ENCODE measurements around the gene ALG12. TPM values are rescaled to one million over a fixed set of nuclear protein-coding genes. Genes with fewer than 3 reads are reported as not detected.

Gene ALG12
- total and polyA plus RNA-seq, 2 of the 13 experiments (the other 11 are each of a cell fraction or from before 2014, with no cell fraction given) = 7.8 to 15.8 TPM

DNA sequence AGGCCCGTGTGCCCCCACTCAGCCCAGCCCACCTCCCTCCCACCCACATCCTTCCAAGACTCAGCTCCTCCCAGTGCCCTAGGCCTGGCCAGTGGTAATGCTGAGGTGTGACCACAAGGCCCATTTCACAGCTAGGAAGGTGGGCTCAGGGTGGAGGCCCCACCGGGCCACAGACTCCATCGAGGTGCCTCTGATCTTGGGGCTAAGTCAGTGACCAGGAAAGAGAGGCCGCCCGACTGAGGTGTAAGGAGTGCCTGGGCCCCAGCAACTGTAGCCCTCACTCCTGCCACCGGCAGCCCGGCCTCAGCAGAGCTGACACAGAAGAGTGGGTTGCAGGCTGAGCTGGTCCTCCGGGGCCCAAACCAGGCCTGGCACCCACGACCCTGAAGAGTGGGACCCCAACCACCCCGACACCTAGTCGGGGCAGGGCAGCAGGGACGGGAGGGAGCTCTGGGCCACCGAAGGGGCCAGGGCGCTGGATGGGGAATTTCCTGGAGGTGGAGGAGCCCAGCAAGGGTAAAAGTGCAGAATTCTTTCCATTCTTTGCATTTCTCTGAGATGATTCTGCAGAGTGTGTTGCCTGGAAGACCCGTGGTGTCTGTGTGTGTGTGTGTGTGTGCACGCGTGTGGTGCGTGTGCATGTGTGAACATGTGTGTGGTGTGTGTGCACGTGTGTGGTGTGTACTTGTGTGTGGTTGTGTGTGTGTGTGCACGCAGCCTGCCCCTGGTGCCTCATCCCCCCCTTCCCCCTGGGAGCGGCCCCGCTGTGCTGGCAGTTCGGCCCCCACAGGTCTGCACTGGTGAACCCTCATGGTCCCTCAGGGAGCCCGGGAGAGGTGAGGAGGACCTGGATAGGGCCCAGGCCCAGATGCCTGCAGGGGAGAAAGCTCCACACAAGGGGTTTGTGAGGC, 34.0 kb upstream of the ALG12 start (continued):
- TF ChIP-seq, protein P1, sequence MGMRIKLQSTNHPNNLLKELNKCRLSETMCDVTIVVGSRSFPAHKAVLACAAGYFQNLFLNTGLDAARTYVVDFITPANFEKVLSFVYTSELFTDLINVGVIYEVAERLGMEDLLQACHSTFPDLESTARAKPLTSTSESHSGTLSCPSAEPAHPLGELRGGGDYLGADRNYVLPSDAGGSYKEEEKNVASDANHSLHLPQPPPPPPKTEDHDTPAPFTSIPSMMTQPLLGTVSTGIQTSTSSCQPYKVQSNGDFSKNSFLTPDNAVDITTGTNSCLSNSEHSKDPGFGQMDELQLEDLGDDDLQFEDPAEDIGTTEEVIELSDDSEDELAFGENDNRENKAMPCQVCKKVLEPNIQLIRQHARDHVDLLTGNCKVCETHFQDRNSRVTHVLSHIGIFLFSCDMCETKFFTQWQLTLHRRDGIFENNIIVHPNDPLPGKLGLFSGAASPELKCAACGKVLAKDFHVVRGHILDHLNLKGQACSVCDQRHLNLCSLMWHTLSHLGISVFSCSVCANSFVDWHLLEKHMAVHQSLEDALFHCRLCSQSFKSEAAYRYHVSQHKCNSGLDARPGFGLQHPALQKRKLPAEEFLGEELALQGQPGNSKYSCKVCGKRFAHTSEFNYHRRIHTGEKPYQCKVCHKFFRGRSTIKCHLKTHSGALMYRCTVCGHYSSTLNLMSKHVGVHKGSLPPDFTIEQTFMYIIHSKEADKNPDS (CRISPR knock-in tag; IDR thresholded peaks at IDR 0.05) = 0 out of 2 replicates have a peak, but pooled peaks have one; percentile 44
- TF ChIP-seq HNRNPL (IDR thresholded peaks at IDR 0.05; ENCODE audit: low read depth, low read length) (no peak), PAX8 (CRISPR knock-in tag; IDR thresholded peaks at IDR 0.05; ENCODE audit: borderline replicate concordance) (no peak), ZFP36 (IDR thresholded peaks at IDR 0.05; ENCODE audit: borderline replicate concordance, low read depth, low read length, partially characterized antibody) (no peak), GABPA (IDR thresholded peaks at IDR 0.05; ENCODE audit: low read depth, low read length) (no peak), GABPA (CRISPR knock-in tag; IDR thresholded peaks at IDR 0.05; ENCODE audit: low read depth) (no peak), ZNF616 (CRISPR knock-in tag; IDR thresholded peaks at IDR 0.05; ENCODE audit: low read depth) (no peak), TAF15 (IDR thresholded peaks at IDR 0.05; ENCODE audit: low read depth, low read length, poor library complexity, severe bottlenecking) (no peak), TBX3 (IDR thresholded peaks at IDR 0.05; ENCODE audit: borderline replicate concordance) (peak; percentile 79; the same call in 1 of the 2 replicates), ZNF557 (CRISPR knock-in tag; IDR thresholded peaks at IDR 0.05) (no peak), ZBTB1 (CRISPR knock-in tag; IDR thresholded peaks at IDR 0.05; ENCODE audit: borderline replicate concordance) (no peak), MTF2 (CRISPR knock-in tag; IDR thresholded peaks at IDR 0.05; ENCODE audit: borderline replicate concordance) (no peak), ZNF446 (CRISPR knock-in tag; IDR thresholded peaks at IDR 0.05) (no peak)
- TF ChIP-seq, protein P2, sequence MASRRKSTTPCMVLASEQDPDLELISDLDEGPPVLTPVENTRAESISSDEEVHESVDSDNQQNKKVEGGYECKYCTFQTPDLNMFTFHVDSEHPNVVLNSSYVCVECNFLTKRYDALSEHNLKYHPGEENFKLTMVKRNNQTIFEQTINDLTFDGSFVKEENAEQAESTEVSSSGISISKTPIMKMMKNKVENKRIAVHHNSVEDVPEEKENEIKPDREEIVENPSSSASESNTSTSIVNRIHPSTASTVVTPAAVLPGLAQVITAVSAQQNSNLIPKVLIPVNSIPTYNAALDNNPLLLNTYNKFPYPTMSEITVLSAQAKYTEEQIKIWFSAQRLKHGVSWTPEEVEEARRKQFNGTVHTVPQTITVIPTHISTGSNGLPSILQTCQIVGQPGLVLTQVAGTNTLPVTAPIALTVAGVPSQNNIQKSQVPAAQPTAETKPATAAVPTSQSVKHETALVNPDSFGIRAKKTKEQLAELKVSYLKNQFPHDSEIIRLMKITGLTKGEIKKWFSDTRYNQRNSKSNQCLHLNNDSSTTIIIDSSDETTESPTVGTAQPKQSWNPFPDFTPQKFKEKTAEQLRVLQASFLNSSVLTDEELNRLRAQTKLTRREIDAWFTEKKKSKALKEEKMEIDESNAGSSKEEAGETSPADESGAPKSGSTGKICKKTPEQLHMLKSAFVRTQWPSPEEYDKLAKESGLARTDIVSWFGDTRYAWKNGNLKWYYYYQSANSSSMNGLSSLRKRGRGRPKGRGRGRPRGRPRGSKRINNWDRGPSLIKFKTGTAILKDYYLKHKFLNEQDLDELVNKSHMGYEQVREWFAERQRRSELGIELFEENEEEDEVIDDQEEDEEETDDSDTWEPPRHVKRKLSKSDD (CRISPR knock-in tag; IDR thresholded peaks at IDR 0.05; ENCODE audit: low read depth) = no peak
- TF ChIP-seq, protein P3, sequence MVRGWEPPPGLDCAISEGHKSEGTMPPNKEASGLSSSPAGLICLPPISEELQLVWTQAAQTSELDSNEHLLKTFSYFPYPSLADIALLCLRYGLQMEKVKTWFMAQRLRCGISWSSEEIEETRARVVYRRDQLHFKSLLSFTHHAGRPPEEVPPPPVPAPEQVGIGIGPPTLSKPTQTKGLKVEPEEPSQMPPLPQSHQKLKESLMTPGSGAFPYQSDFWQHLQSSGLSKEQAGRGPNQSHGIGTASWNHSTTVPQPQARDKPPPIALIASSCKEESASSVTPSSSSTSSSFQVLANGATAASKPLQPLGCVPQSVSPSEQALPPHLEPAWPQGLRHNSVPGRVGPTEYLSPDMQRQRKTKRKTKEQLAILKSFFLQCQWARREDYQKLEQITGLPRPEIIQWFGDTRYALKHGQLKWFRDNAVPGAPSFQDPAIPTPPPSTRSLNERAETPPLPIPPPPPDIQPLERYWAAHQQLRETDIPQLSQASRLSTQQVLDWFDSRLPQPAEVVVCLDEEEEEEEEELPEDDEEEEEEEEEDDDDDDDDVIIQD (CRISPR knock-in tag; IDR thresholded peaks at IDR 0.05; ENCODE audit: low read depth) = no peak
- TF ChIP-seq, protein P4, sequence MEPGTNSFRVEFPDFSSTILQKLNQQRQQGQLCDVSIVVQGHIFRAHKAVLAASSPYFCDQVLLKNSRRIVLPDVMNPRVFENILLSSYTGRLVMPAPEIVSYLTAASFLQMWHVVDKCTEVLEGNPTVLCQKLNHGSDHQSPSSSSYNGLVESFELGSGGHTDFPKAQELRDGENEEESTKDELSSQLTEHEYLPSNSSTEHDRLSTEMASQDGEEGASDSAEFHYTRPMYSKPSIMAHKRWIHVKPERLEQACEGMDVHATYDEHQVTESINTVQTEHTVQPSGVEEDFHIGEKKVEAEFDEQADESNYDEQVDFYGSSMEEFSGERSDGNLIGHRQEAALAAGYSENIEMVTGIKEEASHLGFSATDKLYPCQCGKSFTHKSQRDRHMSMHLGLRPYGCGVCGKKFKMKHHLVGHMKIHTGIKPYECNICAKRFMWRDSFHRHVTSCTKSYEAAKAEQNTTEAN (CRISPR knock-in tag; conservative IDR thresholded peaks at IDR 0.05) = peak; percentile 94
- TF ChIP-seq, protein P5, sequence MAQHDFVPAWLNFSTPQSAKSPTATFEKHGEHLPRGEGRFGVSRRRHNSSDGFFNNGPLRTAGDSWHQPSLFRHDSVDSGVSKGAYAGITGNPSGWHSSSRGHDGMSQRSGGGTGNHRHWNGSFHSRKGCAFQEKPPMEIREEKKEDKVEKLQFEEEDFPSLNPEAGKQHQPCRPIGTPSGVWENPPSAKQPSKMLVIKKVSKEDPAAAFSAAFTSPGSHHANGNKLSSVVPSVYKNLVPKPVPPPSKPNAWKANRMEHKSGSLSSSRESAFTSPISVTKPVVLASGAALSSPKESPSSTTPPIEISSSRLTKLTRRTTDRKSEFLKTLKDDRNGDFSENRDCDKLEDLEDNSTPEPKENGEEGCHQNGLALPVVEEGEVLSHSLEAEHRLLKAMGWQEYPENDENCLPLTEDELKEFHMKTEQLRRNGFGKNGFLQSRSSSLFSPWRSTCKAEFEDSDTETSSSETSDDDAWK (CRISPR knock-in tag; IDR thresholded peaks at IDR 0.05) = no peak
